Transverse colon (tissue), 3 donors: Measurements from ENCODE around the gene VGLL4.

Source experiments
- CTCF ChIP-seq, 5 experiments: fragments of 200-600 bp in 3 of 5; fragments of 450-650 bp in 2 of 5; sonication (generic) in 3 of 5; IDR thresholded peaks; 1 replicate in 2 of 5; 2 replicates in 3 of 5; pipeline ENCODE4 v1.5.1; 2016 to 2017; ENCODE audit warnings: antibody characterized with exemption in 5 of 5, inconsistent platforms in 3 of 5, mild to moderate bottlenecking in 2 of 5, moderate library complexity in 1 of 5
- POLR2A ChIP-seq: fragments of 450-650 bp; IDR thresholded peaks from one replicate; pipeline ENCODE4 v1.6.1; 2016; ENCODE audit warnings: antibody characterized with exemption, mild to moderate bottlenecking, moderate library complexity

DNA sequence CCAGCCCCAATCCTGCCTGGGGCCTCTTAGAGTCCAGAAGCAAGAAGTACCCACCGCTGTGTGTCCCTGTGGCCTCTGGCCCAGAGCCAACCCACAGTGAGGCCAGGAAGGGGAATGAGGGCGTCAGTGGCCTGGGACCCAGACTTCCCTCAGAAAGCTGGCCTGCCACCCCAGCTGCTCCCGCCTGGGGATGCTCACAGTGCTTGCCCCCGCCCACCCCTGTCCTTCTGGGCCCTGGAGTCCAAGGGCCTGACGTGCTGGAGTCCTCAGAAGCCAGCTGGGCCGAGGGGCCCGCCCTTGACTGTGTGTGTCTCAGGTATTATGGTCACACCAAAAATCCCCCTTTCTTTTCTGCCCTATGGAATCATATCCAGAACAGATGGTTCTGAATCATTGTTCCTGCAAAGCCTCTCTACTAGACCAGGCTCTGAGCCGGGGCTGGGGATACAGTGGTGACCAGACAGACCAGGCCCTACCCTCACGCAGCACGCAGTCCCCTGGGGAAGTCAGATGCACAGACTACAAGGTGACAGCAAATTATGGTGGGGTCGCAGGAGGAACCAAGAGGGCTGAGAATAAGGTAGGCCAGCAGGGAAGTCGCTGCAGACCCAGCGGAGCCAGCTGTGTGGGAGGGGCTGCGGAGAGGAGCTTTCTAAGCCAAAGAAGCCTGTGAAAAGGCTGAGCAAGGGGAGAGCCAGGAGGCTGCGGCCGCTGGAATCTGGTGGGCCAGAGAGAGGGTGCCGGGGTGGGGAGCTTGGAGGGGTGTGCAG lies 99.1 kb downstream of the VGLL4 start:
- TF ChIP-seq POLR2A (no peak), CTCF (IDR thresholded peaks at IDR 0.05) (no peak)
